ENCODE data around the gene CYP24A1.

GRCh38 chr20:54126806-54127655 is 46.8 kb downstream of the CYP24A1 start:
- TF ChIP-seq CTCF (IDR thresholded peaks at IDR 0.05; ENCODE audit: insufficient read depth, low read depth, low read length) (no peak), EZH2 (IDR thresholded peaks at IDR 0.05; ENCODE audit: insufficient read depth, low read length) (no peak)
